ENCODE data around the gene NUCB2. TPM values are rescaled to one million over a fixed set of nuclear protein-coding genes. Genes with fewer than 3 reads are reported as not detected.
A peak's percentile ranks its signal among the peaks of the same experiment; 100 is the strongest.

Gene NUCB2
- polyA plus RNA-seq, 6 donors from 2014 or later = 14.2 to 23.9 (median 20.7) TPM

- DNase-seq = no peak
- peaks cover 0 to 3% (median 0%) of the 10 kb centered on the region in 7 donors for H3K9me3 Mint-ChIP-seq
- ATAC-seq (ENCODE audit: low read depth in 2 of 2) = no peak
- H3K36me3 Mint-ChIP-seq = peaks cover 0 to 12% of the 10 kb centered on the region in 2 donors
- H3K27ac Mint-ChIP-seq = no peak overlapping the region
- no peak overlapping the region for H3K4me3 Mint-ChIP-seq
- no peaks in the 10 kb centered on the region for H3K27me3 Mint-ChIP-seq
- no peaks in the 10 kb centered on the region for H3K4me1 Mint-ChIP-seq
These were observed 38.4 kb downstream of the NUCB2 start for GRCh38 chr11:17314904-17315426.

GRCh38 chr11:17328871-17329494, 52.4 kb downstream of the NUCB2 start:
- DNase-seq (no peak), ATAC-seq (ENCODE audit: low read depth in 2 of 2) (no peak)
- Mint-ChIP-seq H3K4me1 (no peaks in the 10 kb centered on the region), H3K9me3 (peaks cover 0 to 3% (median 0%) of the 10 kb centered on the region in 7 donors), H3K27ac (no peak overlapping the region), H3K4me3 (no peak overlapping the region), H3K36me3 (peaks cover 10 to 14% of the 10 kb centered on the region in 2 donors), H3K27me3 (no peaks in the 10 kb centered on the region)

- H3K36me3 Mint-ChIP-seq = peaks cover 0 to 8% of the 10 kb centered on the region in 2 donors
- ATAC-seq (ENCODE audit: low read depth in 2 of 2) = no peak
- no peak for DNase-seq
- no peaks in the 10 kb centered on the region for H3K27me3 Mint-ChIP-seq
- no peaks in the 10 kb centered on the region for H3K9me3 Mint-ChIP-seq
- H3K4me1 Mint-ChIP-seq = no peaks in the 10 kb centered on the region
- H3K4me3 Mint-ChIP-seq = no peak overlapping the region
- H3K27ac Mint-ChIP-seq = peak overlapping the region in 2 of 6 donors; percentile 56 to 60
These were observed 55.1 kb downstream of the NUCB2 start for GRCh38 chr11:17331669-17332068.

GRCh38 chr11:17333799-17334586, 57.5 kb downstream of the NUCB2 start:
- Mint-ChIP-seq H3K36me3 (no peaks in the 10 kb centered on the region), H3K9me3 (no peaks in the 10 kb centered on the region), H3K4me3 (no peak overlapping the region), H3K27ac (no peak overlapping the region), H3K4me1 (no peaks in the 10 kb centered on the region), H3K27me3 (no peaks in the 10 kb centered on the region)
- ATAC-seq (ENCODE audit: low read depth in 2 of 2) = no peak
- DNase-seq = no peak

DNA sequence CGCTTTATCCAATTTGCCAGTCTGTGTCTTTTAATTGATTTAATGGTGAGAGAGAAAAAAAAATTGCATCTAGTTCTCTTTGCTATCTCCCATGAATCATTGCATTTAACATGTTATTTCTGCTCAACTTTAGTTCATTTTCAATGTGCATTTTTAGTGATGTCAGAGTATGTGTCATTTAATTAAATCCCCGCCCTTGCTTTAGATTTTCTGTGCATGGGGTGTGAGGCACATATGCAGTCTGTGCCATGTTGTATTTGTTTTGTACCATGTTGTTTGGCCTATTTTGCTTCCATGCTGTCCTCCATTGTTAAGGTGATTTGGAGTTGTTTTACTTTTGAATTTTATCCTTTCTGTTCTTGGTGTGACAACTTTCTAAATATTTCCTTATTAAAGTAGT, 66.7 kb downstream of the NUCB2 start:
- H3K27me3 Mint-ChIP-seq = no peaks in the 10 kb centered on the region
- ATAC-seq (ENCODE audit: low read depth in 2 of 2) (no peak), DNase-seq (no peak)
- no peak overlapping the region for H3K27ac Mint-ChIP-seq
- no peaks in the 10 kb centered on the region for H3K36me3 Mint-ChIP-seq
- H3K4me3 Mint-ChIP-seq = no peak overlapping the region
- no peaks in the 10 kb centered on the region for H3K9me3 Mint-ChIP-seq
- H3K4me1 Mint-ChIP-seq = no peaks in the 10 kb centered on the region

GRCh38 chr11:17343907-17344306, 67.4 kb downstream of the NUCB2 start:
- H3K4me1 Mint-ChIP-seq = no peaks in the 10 kb centered on the region
- no peaks in the 10 kb centered on the region for H3K36me3 Mint-ChIP-seq
- no peak overlapping the region for H3K27ac Mint-ChIP-seq
- no peaks in the 10 kb centered on the region for H3K27me3 Mint-ChIP-seq
- no peak for DNase-seq
- H3K4me3 Mint-ChIP-seq = no peak overlapping the region
- ATAC-seq (ENCODE audit: low read depth in 2 of 2) = no peak
- H3K9me3 Mint-ChIP-seq = no peaks in the 10 kb centered on the region

GRCh38 chr11:17347676-17348075, 71.1 kb downstream of the NUCB2 start:
- Mint-ChIP-seq H3K27me3 (peaks cover 6% of the 10 kb centered on the region in 3 donors), H3K9me3 (no peaks in the 10 kb centered on the region), H3K36me3 (no peaks in the 10 kb centered on the region), H3K4me3 (no peak overlapping the region), H3K27ac (no peak overlapping the region), H3K4me1 (peaks cover 4 to 20% (median 14%) of the 10 kb centered on the region in 3 donors)
- no peak for ATAC-seq (ENCODE audit: low read depth in 2 of 2)
- DNase-seq = no peak

GRCh38 chr11:17350455-17351171, 74.1 kb downstream of the NUCB2 start:
- Mint-ChIP-seq H3K4me3 (peak overlapping the region; percentile 29 to 96 (median 90)), H3K4me1 (peaks cover 10 to 35% (median 34%) of the 10 kb centered on the region in 3 donors), H3K36me3 (no peaks in the 10 kb centered on the region), H3K9me3 (peaks cover 0 to 5% (median 0%) of the 10 kb centered on the region in 7 donors), H3K27ac (peak overlapping the region in 2 of 6 donors; percentile 54 to 83), H3K27me3 (peaks cover 6 to 13% (median 11%) of the 10 kb centered on the region in 3 donors)
- no peak for ATAC-seq (ENCODE audit: low read depth in 2 of 2)
- DNase-seq = no peak

- H3K27me3 Mint-ChIP-seq = peaks cover 6 to 13% (median 11%) of the 10 kb centered on the region in 3 donors
- DNase-seq (no peak), ATAC-seq (ENCODE audit: low read depth in 2 of 2) (no peak)
- peaks cover 0 to 5% (median 0%) of the 10 kb centered on the region in 7 donors for H3K9me3 Mint-ChIP-seq
- H3K27ac Mint-ChIP-seq = peak overlapping the region in 4 of 6 donors; percentile 29 to 83 (median 55)
- H3K4me3 Mint-ChIP-seq = peak overlapping the region; percentile 70 to 96 (median 92)
- no peaks in the 10 kb centered on the region for H3K36me3 Mint-ChIP-seq
- H3K4me1 Mint-ChIP-seq = peaks cover 10 to 35% (median 34%) of the 10 kb centered on the region in 3 donors
These were observed 74.6 kb downstream of the NUCB2 start for GRCh38 chr11:17351172-17351509.

GRCh38 chr11:17351510-17352176, 75.1 kb downstream of the NUCB2 start, which contains the start of gene NCR3LG1:
Gene NCR3LG1 (plus strand): TSS chr11:17351800. CDS start chr11:17351970, 170 bp downstream.
- Mint-ChIP-seq H3K4me3 (peak within 1 kb of the TSS; percentile 81 to 96 (median 92)), H3K4me1 (peaks cover 10 to 35% (median 34%) of the 10 kb centered on the region in 3 donors), H3K9me3 (peaks cover 0 to 5% (median 0%) of the 10 kb centered on the region in 7 donors), H3K27ac (peak within 1 kb of the TSS; percentile 66 to 93 (median 84)), H3K27me3 (peaks cover 6 to 13% (median 11%) of the 10 kb centered on the region in 3 donors), H3K36me3 (no peaks in the 10 kb centered on the region)
- ATAC-seq (ENCODE audit: low read depth in 2 of 2) (peak; percentile 65 to 66), DNase-seq (peak; percentile 64)

- Mint-ChIP-seq H3K27me3 (peaks cover 6 to 13% (median 11%) of the 10 kb centered on the region in 3 donors), H3K4me1 (peaks cover 10 to 35% (median 34%) of the 10 kb centered on the region in 3 donors), H3K9me3 (peaks cover 0 to 5% (median 0%) of the 10 kb centered on the region in 7 donors), H3K36me3 (no peaks in the 10 kb centered on the region), H3K27ac (peak overlapping the region; percentile 53 to 93 (median 62)), H3K4me3 (peak overlapping the region; percentile 81 to 96 (median 92))
- ATAC-seq (ENCODE audit: low read depth in 2 of 2) = peak; percentile 24 to 35
- peak; percentile 64 for DNase-seq
These were observed 76.6 kb downstream of the NUCB2 start for GRCh38 chr11:17352950-17353820.
